DMS 273 treated with DMSO at 0.1 percent for 48 hours (cell line): ENCODE results near the gene MSH6.

ENCODE experiments used
- DNase-seq: peaks from one replicate; lab custom pipeline; 2025; lab: John Stamatoyannopoulos, UW

The MSH6 gene

DNA sequence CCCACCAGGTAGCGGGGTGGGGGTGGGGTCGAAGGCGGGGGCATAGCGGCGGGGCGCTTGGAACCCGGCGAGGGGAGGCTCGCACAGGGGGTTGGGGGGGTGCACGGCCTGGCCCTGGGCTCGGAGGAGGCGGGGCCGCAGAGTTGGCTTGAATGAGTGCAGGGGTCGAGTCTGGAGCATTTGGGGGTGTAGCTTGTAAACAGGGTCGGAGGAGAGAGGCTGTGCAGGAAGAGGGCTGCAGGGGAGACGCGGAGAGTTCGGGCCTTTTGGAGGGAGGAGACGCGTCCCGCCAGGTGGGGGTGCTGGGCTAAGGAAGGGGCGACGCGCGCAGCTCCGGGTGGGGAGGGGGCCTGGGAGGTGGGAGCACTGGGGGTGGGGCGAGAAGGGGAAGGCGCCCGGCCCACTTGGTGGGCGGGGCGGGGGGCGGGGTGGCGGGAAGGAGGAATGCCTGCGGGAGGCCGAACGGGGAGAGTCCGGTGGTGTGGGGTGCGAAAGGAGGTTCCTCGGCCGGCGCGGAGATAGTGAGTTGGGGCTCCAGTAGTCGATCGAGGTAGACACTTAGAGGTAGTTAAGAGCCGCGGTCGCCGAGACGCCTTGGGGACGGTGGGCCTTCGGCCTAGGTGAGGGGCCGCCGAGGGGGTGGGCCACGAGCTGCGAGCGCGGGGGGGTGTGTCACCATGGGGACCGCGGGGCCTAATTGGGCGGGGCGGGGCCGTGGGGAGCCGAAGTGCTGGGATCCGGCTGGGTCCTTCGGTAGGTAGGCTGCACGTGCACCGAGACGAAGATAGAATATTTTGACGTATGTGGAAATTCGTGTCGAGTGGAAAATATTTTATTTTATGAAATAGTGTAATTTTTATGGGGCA lies 774 bp downstream of the MSH6 start:
- DNase-seq, result no peak

DNA sequence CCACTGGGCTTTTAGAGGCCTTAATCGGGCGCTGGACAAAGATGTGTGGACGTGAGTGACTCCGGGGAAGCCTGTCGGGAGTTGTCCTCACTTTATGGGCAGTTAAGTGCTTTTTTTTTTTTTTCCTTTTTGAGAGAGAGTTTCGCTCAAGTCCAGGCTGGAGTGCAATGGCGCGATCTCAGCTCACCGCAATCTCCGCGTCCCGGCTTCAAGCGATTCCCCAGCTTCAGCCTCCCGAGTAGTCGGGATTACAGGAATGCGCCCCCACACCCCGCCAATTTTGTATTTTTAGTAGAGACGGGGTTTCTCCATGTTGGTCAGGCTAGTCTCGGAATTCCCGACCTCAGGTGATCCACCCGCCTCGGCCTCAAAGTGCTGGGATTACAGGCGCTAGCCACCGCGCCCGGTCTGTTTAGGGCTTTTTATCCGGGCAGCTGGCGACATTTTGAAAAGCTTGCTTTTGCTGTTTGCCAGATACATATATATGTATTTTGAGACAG lies 1.5 kb downstream of the MSH6 start:
- DNase-seq, result no peak

DNA sequence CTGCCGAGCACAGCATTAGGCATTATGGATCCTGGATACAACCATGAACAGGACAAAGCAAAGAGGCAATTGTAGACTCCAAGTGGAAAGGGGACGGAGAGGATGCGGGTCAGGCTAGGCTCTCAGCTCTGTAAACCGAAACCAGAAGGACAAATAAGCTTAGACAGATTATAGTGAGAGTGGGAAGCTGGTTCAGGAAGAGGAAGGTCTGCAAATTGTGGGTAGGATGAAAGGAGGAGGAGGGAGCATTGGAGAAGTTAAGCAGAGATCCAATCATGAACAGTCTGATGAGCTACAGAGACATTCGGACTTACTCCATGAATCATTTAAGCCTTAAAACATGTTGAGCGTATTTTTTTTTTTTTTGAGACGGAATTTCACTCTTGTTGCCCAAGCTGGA lies 3.0 kb downstream of the MSH6 start:
- no peak for DNase-seq

DNA sequence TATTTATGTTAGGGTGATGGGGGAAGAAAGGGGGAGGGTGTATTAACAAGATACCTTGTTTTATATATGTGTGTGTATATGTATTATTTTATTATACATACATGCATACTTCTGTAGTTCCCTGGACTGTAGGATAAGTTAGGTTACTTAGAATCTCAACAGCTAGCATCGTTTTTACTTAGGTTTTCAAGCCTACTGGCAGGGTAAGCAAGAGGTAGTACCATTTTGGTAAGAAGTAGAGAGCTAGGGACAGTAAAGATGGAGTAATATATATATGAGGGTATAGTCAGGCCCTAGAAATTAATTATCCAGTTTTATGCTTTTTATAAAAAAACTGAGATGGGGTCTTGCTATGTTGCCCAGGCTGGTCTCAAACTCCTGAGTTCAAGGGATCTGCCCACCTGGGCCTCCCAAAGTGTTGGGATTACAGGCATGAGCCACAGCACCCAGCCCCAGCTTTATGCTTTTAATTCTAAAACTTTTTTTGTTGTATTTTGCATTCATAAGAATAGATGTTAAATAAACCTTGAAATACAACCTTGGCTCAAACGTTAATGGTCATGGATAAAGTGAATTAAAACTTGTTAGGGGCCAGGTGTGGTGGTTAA lies 13.2 kb downstream of the MSH6 start:
- no peak for DNase-seq

DNA sequence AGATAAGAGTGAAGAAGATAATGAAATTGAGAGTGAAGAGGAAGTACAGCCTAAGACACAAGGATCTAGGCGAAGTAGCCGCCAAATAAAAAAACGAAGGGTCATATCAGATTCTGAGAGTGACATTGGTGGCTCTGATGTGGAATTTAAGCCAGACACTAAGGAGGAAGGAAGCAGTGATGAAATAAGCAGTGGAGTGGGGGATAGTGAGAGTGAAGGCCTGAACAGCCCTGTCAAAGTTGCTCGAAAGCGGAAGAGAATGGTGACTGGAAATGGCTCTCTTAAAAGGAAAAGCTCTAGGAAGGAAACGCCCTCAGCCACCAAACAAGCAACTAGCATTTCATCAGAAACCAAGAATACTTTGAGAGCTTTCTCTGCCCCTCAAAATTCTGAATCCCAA lies 15.7 kb downstream of the MSH6 start:
- no peak for DNase-seq

DNA sequence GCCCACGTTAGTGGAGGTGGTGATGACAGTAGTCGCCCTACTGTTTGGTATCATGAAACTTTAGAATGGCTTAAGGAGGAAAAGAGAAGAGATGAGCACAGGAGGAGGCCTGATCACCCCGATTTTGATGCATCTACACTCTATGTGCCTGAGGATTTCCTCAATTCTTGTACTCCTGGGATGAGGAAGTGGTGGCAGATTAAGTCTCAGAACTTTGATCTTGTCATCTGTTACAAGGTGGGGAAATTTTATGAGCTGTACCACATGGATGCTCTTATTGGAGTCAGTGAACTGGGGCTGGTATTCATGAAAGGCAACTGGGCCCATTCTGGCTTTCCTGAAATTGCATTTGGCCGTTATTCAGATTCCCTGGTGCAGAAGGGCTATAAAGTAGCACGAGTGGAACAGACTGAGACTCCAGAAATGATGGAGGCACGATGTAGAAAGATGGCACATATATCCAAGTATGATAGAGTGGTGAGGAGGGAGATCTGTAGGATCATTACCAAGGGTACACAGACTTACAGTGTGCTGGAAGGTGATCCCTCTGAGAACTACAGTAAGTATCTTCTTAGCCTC lies 16.2 kb downstream of the MSH6 start:
- DNase-seq, result no peak

DNA sequence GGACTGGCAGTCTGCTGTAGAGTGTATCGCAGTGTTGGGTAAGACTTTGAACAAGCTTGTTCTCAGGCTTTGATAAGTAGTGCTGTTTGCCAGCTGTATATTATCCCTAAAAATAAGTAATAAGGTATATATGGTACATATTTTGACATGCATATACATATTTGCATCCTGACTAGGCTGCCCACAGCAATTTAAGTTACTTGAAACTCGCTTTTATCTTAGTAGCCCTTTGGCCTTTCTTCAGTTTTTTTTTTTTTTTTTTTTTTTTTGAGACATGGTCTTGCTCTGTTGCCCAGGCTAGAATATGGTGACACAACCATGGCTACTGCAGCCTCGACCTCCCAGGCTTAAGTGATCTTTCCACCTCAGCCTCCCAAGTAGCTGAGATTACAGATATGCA lies 18.2 kb downstream of the MSH6 start:
- no peak for DNase-seq

DNA sequence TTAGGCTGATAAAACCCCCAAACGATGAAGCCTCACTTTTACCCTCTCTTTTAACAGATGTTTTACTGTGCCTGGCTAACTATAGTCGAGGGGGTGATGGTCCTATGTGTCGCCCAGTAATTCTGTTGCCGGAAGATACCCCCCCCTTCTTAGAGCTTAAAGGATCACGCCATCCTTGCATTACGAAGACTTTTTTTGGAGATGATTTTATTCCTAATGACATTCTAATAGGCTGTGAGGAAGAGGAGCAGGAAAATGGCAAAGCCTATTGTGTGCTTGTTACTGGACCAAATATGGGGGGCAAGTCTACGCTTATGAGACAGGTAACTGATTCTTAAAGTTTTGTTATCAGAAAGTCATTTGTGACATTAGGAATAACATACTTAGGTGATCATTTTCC lies 20.4 kb downstream of the MSH6 start:
- DNase-seq, result no peak

DNA sequence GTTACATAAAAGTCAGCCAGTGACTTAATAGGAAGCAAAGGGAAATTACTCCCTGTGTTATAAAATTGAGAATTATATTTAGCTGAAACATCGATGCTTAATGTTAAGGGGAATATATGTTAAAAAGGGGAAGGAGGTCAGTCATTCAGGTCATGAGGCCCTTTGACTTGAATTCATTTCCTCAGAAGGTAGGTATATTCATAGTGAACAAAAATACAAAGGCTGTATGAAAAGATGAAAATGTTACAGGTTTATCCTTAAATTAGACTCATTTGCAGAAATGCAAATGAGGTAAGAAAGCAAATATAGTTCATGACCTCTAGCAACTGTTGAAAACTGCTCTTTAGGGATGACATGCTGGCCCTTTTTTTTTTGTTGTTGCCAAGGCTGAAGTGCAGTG lies 20.8 kb downstream of the MSH6 start:
- DNase-seq, result no peak

DNA sequence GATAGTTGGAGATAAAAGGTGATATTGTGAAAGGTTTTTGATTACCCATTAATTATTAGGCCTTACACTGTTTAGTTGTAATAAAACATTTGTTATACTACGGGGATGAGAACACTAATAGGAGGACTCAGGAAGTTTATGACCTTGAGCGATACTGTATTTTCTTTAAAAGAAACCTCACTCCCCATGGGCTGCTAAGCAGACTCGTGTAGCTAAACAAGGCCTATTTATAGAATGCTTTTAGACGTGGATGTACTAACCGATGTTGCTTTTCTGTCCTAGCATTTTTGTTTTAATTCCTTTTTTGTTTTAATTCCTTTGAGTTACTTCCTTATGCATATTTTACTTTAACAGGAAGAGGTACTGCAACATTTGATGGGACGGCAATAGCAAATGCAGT lies 22.9 kb downstream of the MSH6 start:
- no peak for DNase-seq

DNA sequence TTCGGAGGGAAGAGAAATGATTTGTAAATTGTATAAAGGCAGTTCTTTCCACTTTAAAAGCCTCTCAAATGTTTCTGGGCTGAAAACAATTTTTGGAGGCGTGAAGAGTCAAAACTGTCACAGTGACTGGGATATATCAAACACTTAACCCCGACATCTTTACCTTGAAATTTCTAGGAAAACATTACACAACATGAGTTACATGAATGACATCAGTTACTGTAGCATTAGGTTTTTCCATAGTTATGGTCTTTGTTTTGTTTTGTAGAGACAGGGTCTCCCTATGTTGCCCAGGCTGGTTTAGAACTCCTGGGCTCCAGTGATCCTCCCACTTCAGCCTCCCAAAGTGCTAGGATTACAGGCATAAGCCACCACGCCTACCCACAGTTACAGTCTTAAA lies 25.7 kb downstream of the MSH6 start:
- DNase-seq, result no peak

DNA sequence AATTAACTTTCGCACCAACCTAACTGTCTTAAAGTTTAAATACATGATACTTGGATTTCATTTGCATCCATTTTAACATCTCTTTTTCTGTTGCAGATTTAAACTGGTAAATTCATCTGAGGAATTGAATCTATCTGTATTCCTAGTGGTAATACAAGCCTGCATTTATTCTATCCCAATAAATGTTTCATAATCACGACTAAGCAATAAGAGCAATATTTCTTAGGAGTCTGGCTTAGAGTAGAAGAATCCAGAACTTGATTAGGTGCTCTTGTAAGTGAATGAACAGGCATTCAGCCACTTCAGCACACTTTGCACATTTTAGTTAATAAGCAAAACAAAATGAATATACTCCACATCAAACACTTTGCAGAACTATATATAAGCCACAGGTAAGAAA lies 27.0 kb downstream of the MSH6 start:
- DNase-seq, result no peak

DNA sequence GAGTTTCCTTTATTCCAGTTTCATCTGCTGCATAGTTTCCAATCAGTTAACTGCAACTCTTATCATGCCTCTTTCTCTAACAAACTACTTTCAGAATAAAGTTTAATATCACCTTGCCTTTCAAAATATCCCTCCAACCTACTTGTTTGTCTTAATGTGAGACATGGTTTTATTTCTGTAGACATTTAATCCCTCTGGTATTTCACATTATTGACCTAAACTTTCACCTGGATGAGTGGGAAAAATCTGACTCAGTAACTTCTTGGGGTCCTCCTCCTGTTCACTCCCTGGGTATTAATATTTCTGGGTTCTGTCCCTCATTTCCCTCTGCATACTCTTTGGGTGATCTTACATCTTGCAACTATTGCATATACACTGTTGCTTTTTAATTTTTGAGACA lies 27.9 kb downstream of the MSH6 start:
- DNase-seq, result no peak

DNA sequence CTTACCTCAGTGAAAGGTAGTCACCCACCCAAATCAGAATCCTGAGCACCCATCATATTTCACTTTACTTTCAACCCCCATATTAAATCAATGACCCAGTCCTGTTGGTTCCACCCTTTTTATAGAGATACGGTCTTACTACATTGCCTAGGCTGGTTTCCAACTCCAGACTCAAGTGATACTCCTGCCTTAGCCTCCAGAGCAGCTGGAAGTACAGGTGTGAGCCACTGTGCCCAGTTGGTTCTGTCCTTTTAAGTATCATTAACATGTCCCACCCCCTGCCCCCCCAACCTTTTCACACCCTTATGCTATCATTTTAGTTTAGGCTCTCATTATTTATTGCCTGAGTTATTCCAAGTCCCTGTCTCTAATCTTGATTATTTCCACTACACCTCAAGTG lies 28.7 kb downstream of the MSH6 start:
- no peak for DNase-seq

DNA sequence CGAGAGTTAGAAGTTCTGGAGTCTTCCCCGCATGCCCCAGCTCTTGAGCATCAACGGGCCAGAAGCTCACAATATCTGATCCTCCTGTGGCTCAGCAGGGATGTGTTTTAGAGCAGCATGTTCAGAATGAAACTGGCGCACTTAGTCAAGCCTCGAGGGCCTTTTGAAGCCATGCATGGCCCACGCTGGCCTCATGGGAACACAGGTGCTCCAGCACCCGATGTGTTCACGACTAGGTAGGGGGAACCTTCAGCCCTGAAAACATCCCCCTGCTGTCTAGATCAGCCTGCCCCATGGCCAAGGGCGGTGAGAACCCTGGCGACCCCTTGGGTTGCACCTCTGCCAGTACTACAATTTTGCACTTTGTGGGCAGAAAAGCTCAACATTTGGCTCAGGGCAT lies 32.8 kb downstream of the MSH6 start:
- DNase-seq, result no peak

DNA sequence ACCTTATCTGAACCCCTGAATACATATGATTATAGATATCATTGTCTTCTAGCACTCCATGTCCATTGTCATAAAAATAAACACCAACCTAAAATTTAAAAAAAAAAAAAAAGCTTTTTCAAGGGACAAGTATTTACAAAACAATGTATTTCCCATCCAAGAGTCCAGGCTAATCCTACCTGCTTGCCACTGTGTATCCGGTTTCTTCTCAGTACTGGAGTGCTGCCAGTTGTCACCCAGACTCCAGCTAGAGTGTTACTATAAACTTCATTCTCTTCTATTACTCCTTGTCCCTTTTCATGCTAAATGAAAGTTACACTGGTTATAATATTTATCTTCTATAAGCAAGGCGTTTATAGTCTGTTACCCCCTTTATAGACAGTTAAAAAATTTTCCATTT lies 35.8 kb downstream of the MSH6 start:
- DNase-seq, result no peak

DNA sequence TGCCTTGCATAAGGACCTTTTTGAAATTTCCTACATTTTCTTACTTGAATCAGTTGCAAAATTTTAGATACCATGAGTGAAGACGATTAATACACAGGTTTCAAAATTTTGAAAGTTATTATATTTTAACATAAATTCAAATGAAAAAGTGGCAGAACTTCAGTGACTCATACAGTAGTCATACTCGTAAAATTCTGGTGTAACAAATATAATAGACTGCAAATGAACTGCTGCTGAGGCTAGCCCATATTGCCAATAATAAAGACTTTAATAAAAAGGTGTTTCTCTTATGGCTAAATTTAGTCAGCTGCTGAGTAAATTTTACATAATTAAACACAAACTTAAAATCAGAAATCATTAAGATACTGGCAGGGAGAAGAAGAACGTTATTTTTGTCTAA lies 36.9 kb downstream of the MSH6 start:
- DNase-seq, result no peak

DNA sequence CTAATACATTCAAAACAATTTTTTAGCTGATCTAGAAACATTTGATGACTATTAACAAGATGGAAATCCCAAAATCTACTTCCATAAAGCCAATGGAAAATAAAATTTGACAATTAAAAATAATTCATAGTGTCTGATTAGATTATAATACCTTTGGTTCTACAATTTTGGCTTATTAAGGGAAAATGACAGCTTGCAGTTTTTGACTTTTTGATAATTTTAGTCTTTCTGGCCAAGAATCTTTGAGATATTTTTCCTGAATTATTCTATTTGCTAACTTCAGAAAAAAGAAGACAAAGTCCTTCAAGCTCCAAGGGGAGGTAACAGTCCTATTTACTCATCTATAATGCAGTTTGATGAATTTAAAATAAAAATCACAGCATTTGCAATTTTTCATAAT lies 39.6 kb downstream of the MSH6 start:
- DNase-seq, result no peak

DNA sequence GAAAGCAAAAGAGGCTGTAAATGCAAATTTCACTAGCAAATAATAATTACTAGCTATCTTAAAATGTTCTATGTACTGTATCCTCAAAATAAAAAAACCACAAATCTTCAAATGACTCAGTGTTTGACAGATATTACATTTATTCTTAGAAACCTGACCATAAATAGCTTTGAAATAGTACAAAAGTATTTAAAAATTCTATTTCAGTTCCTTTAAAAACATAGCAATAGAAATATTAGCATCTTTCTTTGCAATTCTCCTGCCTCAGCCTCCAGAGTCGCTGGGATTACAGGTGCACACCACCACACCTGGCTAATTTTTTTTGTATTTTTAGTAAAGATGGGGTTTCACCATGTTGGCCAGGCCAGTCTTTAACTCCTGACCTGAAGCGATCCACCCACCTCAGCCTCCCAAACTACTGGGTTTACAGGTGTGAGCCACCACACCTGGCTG lies 50.6 kb downstream of the MSH6 start:
- DNase-seq, result no peak

DNA sequence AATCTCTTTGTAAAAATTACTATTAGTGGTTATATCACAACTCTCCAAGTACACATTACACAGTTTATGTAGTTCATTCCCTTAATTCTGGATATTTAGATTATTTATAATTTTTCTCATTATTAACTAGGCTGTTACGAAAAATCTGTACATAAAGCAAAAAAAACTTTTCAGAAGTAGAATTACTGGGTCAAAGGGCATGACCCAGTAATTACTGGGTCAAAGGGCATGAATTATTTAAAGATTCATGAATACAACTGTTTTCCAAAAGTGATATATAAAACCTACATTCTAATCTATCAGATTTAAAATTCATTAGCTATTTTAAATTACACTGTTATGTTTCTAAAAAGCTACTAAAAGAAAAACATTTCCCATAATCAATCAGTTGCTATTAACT lies 55.3 kb downstream of the MSH6 start:
- DNase-seq, result no peak

DNA sequence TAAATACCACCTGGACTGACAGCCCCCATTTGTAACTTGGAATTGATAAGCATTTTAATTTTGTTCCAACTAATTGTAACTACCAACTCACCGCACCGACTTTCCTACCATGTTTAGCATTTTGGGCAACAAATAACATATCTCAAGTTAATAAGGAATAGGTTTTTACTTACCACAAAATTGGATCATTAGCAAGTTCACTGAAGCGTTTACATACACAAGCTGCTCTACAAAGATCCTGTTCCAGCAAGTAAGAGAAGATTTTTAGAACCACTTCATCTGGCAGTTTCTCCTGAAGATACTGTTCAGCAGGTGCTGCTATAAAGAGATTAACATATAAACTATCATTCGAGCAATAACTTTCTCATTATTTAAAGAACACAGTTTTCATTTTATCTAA lies 55.7 kb downstream of the MSH6 start:
- peak; percentile 13 for DNase-seq

DNA sequence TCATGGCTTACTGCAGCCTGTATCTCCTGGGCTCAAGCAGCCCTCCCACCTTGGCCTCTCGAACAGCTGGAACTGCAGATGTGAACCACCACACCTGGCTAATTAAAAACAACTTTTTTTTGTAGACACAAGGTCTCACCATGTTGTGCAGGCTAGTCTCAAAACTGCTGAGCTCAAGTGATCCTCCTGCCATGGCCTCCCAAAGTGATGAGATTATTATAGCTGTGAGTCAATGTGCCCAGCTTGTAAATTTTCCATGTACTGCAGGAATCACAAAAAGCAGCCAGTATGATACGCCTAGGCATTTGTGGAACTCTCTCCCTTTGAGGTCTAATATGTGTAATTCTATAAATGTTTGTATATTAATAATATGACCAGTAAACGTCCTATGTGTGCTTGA lies 59.9 kb downstream of the MSH6 start:
- no peak for DNase-seq

DNA sequence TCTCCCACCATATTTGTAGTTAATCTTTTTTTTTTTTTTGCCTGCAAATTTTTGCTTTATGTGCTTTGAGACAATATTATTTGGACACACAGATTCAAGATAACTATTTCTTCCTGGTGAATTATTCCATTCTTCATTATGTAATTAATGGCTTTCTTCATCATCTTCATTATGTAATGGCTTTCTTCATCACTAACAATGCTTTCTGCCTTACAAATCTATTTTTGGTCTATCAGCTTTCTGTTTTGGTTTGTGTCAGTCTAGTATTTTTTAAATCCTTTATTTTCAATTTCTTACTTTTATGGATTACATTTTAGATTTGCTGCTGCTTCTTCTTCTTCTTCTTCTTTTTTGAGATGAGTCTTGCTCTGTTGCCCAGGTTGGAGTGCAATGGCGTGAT lies 60.5 kb downstream of the MSH6 start:
- DNase-seq, result no peak
